Activated T-cell treated with anti-CD3 and anti-CD28 coated beads, Interleukin-2, amount 50 U/mL, for 4 hours (primary cell): ENCODE data around the gene RAPSN. TPM values are rescaled to one million over a fixed set of nuclear protein-coding genes. Genes with fewer than 3 reads are reported as not detected.

Source experiments
- ATAC-seq, 2 donors: fragments of 200-7000 bp; cut with Tn5 transposase; one replicate each; pipeline ENCODE4 v1.10.0; 2021
- DNase-seq: peaks from one replicate; pipeline ENCODE4 v3.0.0-alpha.2; 2020
- H3K27me3 Mint-ChIP-seq: one replicate; pipeline ENCODE4 v1.8.0; 2021; ENCODE audit warnings: low read depth, mixed read lengths
- H3K36me3 Mint-ChIP-seq: one replicate; pipeline ENCODE4 v1.8.0; 2022; ENCODE audit warnings: mixed read lengths; ENCODE audit not compliant: insufficient read depth
- H3K4me1 Mint-ChIP-seq: one replicate; pipeline ENCODE4 v1.8.0; 2021; ENCODE audit warnings: low read depth, mixed read lengths
- H3K4me3 Mint-ChIP-seq: one replicate; pipeline ENCODE4 v1.8.0; 2021; ENCODE audit warnings: mild to moderate bottlenecking, moderate library complexity, mixed read lengths
- H3K9me3 Mint-ChIP-seq: one replicate; pipeline ENCODE4 v1.8.0; 2021; ENCODE audit warnings: mixed read lengths
- total RNA-seq, 3 donors: library from RNA; stranded (reverse); gene quantifications; one replicate each; pipeline ENCODE4 v1.2.1, GENCODE V29; 2021

RAPSN gene
- total RNA-seq: under 1 TPM; 0.46 to 0.53 (median 0.52) TPM

DNA sequence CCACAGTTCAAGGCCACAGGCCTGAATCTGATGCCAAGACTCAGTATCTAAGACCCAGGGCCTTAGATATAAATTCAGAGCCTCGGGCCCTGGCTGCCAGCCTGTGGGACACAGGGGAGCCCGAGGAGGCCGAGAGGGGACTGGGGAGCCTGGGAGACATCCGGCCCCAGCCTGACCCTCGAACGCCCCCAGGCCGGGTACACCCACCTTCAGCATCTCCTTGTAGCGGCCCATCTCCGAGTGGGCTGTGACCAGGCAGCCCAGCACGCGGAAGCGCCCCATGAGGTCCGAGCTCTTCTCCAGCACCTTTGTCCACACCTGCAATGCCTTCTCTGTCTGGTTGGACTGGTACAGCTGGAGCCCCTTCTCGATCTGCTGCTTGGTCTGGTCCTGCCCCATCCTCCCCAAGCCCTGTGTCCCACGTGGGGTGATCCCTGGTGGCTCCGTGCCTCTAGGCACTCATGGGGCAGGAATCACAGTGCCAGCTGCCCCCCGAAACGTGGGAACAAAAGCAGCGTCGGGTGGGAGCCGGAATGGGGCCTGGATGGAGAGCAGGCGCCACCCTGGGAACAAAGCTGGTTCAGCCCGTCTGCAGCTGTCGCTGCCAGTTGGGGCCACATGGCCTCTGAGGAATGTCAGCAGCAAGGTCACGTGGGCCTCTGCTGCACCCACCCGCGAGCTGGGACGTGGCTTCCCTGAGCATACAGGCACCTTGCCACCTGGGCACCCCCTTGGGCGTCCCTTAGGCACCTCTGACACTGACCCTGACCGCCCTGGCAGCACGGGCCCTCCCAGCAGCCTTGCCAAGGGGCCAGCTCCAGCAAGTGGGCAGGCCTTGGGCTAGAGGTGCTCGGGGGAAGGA is at the start of gene RAPSN:
Gene RAPSN (minus strand): TSS at position 571 of the 862 bp plus-strand sequence. CDS start 172 bp downstream, at position 399.
- Mint-ChIP-seq H3K27me3 (no peaks in the 10 kb centered on the region), H3K36me3 (no peaks in the 10 kb centered on the region), H3K4me3 (no peak within 1 kb of the TSS), H3K9me3 (no peaks in the 10 kb centered on the region), H3K4me1 (no peaks in the 10 kb centered on the region)
- ATAC-seq (no peak), DNase-seq (no peak)

- no peaks in the 10 kb centered on the region for H3K27me3 Mint-ChIP-seq
- peaks cover 37% of the 10 kb centered on the region for H3K4me1 Mint-ChIP-seq
- DNase-seq: no peak
- no peaks in the 10 kb centered on the region for H3K9me3 Mint-ChIP-seq
- H3K4me3 Mint-ChIP-seq: no peak overlapping the region
- ATAC-seq: no peak
- peaks cover 27% of the 10 kb centered on the region for H3K36me3 Mint-ChIP-seq
Observed at GRCh38 chr11:47498149-47498548, 49.2 kb upstream of the RAPSN start.

GRCh38 chr11:47496808-47497207 is 47.9 kb upstream of the RAPSN start:
- Mint-ChIP-seq H3K4me3 (no peak overlapping the region), H3K27me3 (no peaks in the 10 kb centered on the region), H3K36me3 (peaks cover 29% of the 10 kb centered on the region), H3K9me3 (no peaks in the 10 kb centered on the region), H3K4me1 (peaks cover 31% of the 10 kb centered on the region)
- no peak for ATAC-seq
- no peak for DNase-seq

DNA sequence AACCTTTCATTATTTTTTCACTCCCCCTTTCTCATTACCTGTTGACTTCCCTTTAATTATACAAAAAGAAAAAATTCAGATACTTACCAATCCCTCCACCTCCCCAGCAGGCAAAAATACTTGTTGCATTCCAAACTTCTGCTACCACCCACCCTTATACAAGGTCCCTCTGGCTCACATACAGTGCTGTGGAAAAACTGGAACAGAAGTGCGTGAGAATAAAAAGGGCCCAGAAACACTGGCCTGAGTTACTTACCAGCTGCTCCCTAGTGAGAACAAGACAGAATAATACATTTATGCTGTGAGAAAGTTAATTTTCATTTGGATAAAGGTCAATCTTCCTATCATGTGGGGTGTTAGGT is 46.9 kb upstream of the RAPSN start:
- Mint-ChIP-seq H3K27me3 (no peaks in the 10 kb centered on the region), H3K36me3 (peaks cover 32% of the 10 kb centered on the region), H3K4me3 (no peak overlapping the region), H3K4me1 (peaks cover 28% of the 10 kb centered on the region), H3K9me3 (no peaks in the 10 kb centered on the region)
- DNase-seq: no peak
- no peak for ATAC-seq

DNA sequence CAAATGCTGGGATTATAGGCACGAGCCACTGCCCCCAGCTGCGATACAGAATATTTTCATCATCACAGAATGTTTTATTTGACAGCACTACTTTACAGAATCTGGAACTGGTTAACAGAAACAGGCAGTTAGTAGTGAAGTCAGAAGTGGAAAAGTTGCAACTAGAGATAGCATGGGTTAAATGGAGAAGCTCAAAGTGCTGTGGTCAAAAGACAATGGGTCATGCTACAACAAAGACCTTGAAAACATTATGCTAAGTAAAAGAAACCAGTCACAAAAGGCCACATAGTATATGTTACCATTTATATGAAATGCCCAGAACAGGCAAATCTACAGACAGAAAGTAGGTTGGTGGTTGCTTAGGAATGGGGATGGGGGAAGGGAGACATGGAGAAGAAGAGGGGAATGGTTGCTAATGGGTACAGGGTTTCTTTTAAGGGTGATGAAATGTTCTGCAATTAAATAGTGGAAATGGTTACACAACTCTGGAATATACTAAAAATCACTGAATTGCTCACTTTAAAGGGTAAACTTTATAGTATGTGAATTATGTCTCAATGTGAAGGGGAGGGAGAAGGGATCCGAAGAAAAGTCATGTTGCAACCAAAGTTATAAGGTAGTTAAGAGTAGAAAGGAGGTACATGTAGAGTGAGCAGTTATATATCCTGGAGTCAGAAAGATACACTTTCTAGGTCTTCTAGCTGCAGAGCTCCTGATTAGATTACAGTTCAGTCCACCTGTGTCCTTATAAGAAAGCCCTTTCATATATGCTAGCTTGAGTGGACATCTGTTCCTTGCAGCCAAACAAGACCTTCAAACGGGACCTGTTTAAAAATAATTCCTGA is 46.3 kb upstream of the RAPSN start:
- Mint-ChIP-seq H3K4me3 (no peak overlapping the region), H3K27me3 (no peaks in the 10 kb centered on the region), H3K9me3 (no peaks in the 10 kb centered on the region), H3K4me1 (peaks cover 22% of the 10 kb centered on the region), H3K36me3 (peaks cover 27% of the 10 kb centered on the region)
- no peak for ATAC-seq
- DNase-seq: no peak

DNA sequence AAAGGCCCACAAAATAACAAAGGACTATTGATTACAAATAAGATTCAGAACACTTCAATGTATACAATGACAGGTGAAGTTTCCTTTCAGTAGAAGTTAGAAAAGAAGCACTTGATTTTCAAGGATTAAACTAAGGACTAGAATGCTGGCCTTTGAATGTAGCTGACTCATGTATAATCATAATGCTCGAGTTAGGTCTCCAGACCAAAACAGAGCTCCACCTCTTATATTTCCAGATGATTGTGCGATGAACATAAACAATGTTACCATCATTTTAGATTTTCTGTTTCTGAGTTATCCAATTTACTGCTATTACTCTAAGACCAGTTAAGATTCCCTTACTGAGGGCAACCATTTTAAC is 40.4 kb upstream of the RAPSN start:
- H3K36me3 Mint-ChIP-seq: peaks cover 41% of the 10 kb centered on the region
- DNase-seq: no peak
- no peak for ATAC-seq
- peaks cover 7% of the 10 kb centered on the region for H3K4me1 Mint-ChIP-seq
- H3K4me3 Mint-ChIP-seq: no peak overlapping the region
- H3K9me3 Mint-ChIP-seq: no peaks in the 10 kb centered on the region
- no peaks in the 10 kb centered on the region for H3K27me3 Mint-ChIP-seq

DNA sequence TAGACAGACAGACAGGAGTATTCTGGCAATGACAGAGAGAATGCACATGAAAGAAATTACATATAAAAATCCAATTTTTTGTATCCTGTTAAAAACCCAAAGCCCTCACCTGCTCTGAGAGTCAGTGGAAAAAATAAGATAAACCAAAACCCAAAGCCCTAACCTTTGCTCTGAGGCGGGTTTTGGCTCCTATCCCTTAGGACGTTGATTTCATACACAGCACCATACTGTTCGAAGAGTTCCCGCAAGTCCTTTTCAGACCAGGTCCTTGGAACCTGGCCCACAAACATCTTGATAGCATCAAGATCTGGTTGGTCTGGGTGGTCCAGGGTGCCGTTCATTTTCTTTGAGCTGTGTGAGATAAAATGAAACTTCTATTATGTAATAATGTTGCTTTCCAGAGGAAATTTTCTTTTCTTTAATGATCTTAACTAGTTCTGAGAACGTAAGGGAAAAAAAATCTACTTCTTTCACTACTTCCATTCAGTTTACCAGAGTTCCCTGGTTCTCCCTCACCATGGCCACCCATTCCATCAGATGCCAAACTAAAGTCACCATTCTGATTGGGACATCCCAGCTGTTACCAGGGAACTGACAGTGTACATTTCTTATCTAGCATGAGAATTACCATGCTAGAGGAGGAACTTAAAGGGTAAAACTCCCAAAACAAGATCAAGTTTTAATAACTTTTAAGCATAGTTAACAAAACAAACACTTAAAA is 39.9 kb upstream of the RAPSN start:
- H3K27me3 Mint-ChIP-seq: no peaks in the 10 kb centered on the region
- peaks cover 42% of the 10 kb centered on the region for H3K36me3 Mint-ChIP-seq
- no peak for ATAC-seq
- no peak overlapping the region for H3K4me3 Mint-ChIP-seq
- no peaks in the 10 kb centered on the region for H3K9me3 Mint-ChIP-seq
- no peak for DNase-seq
- H3K4me1 Mint-ChIP-seq: peaks cover 5% of the 10 kb centered on the region

- Mint-ChIP-seq H3K4me3 (no peak overlapping the region), H3K36me3 (peaks cover 47% of the 10 kb centered on the region), H3K9me3 (no peaks in the 10 kb centered on the region), H3K4me1 (peaks cover 4% of the 10 kb centered on the region), H3K27me3 (no peaks in the 10 kb centered on the region)
- ATAC-seq (no peak), DNase-seq (no peak)
Observed at GRCh38 chr11:47488111-47488510, 39.2 kb upstream of the RAPSN start.

DNA sequence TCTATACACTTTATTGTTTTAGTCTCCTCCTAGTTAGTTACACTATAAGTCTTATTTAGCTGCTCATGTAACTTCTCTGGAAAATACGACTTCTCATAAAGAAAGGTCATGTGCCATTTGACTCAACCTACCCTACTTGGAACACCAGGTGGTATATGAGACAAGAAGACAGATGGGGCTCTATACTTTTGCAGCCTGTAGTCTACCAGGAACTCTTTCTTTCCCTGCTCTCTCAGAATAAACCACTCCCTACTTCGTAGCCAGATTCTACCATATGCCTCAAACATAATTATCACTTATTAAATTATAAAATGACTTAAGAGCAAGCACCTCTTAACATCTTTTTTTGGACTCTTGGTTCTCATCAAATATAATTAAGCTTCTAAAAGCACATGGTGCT is 38.5 kb upstream of the RAPSN start:
- Mint-ChIP-seq H3K27me3 (no peaks in the 10 kb centered on the region), H3K4me3 (no peak overlapping the region), H3K36me3 (peaks cover 42% of the 10 kb centered on the region), H3K9me3 (no peaks in the 10 kb centered on the region), H3K4me1 (peaks cover 1% of the 10 kb centered on the region)
- DNase-seq (no peak), ATAC-seq (no peak)

GRCh38 chr11:47485107-47485506 is 36.2 kb upstream of the RAPSN start:
- H3K4me1 Mint-ChIP-seq: peaks cover 1% of the 10 kb centered on the region
- H3K4me3 Mint-ChIP-seq: no peak overlapping the region
- ATAC-seq (no peak), DNase-seq (no peak)
- no peaks in the 10 kb centered on the region for H3K27me3 Mint-ChIP-seq
- H3K9me3 Mint-ChIP-seq: no peaks in the 10 kb centered on the region
- H3K36me3 Mint-ChIP-seq: peaks cover 45% of the 10 kb centered on the region

DNA sequence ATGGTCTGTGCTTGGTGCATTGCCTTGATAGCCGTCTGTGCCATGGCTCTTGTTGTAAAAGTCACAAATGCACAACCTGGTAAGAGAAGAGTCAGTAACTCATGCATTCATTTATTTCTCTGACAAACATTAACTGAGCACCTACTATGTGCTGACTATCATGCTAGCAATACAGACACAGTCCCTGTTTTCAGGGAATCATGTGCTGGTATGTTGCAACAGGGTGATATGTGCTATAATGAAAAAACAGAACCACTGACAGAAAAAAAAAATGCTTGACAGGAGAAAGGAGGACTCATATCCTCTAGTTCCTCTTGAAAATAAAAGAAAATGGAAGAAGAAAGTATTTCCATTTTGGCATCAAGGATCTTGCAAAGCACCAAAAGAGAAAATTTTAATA is 34.5 kb upstream of the RAPSN start:
- no peak for ATAC-seq
- H3K9me3 Mint-ChIP-seq: no peaks in the 10 kb centered on the region

DNA sequence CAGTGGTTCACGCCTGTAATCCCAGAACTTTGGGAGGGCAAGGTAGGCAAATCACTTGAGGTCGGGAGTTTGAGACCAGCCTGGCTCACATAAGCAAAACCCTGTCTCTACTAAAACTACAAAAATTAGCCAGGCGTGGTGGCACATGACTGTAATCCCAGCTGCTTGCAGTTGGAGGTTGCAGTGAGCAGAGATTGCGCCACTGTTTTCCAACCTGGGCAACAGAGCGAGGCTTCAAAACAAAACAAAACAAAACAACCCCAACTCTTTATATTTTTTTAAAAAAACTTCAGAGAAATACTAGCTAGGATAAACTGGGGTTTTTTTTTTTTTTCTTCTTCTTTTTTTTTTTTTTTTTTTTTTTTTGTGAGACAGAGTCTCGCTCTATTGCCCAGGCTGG is 31.8 kb upstream of the RAPSN start:
- peaks cover 7% of the 10 kb centered on the region for H3K4me1 Mint-ChIP-seq
- H3K9me3 Mint-ChIP-seq: no peaks in the 10 kb centered on the region
- H3K27me3 Mint-ChIP-seq: no peaks in the 10 kb centered on the region
- peaks cover 40% of the 10 kb centered on the region for H3K36me3 Mint-ChIP-seq
- no peak for ATAC-seq
- H3K4me3 Mint-ChIP-seq: no peak overlapping the region
- no peak for DNase-seq

More for the DNA sequence above, 34.5 kb upstream of the RAPSN start:
- no peak overlapping the region for H3K4me3 Mint-ChIP-seq
- H3K36me3 Mint-ChIP-seq: peaks cover 54% of the 10 kb centered on the region
- peaks cover 1% of the 10 kb centered on the region for H3K4me1 Mint-ChIP-seq
- no peak for DNase-seq
- no peaks in the 10 kb centered on the region for H3K27me3 Mint-ChIP-seq

DNA sequence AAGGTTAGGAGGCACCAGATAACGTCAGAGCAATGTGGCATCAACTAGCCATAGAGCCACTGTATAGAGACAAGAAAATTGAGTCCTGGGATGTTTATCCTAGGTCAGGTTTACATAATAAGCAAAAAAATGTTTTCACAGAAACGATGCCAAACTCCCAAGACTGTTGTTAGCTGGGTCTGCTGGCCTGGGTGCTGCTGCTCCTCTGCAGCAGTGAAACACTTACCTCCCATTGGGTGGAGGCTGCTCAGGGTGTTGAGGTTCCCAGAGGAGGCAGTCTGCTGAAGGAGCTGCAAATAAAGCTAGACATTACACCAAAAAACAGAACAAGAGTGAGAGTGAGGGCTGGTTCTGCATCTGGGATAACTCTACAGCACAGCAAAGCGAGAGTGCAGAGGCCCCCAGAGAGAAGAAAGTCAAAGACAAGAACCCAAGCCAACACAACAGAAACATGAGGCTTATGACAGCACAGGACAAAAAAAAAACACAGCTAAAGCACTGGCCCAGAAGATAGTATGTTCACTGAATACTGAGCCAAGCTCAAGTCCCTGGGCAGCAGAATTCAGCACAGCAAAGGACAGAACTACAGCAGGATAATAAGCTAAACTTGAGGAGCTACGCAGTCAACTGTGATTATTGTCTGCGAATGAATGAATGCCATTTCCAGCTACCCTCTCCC is 29.9 kb upstream of the RAPSN start:
- DNase-seq: no peak
- Mint-ChIP-seq H3K4me3 (no peak overlapping the region), H3K27me3 (no peaks in the 10 kb centered on the region), H3K9me3 (no peaks in the 10 kb centered on the region), H3K4me1 (peaks cover 7% of the 10 kb centered on the region), H3K36me3 (peaks cover 45% of the 10 kb centered on the region)
- no peak for ATAC-seq

GRCh38 chr11:47477753-47478152 is 28.8 kb upstream of the RAPSN start:
- ATAC-seq (no peak), DNase-seq (no peak)
- H3K9me3 Mint-ChIP-seq: no peaks in the 10 kb centered on the region
- no peak overlapping the region for H3K4me3 Mint-ChIP-seq
- H3K4me1 Mint-ChIP-seq: peaks cover 7% of the 10 kb centered on the region
- no peaks in the 10 kb centered on the region for H3K27me3 Mint-ChIP-seq
- peaks cover 47% of the 10 kb centered on the region for H3K36me3 Mint-ChIP-seq
